Measurements from ENCODE around the gene RASSF3. TPM values are rescaled to one million over a fixed set of nuclear protein-coding genes. Genes with fewer than 3 reads are reported as not detected.
"Not testable (repeated sequence)": the region's sequence is repeated elsewhere in the genome, so short reads cannot be mapped to it uniquely, and the experiment has no call there.

RASSF3 gene
- total RNA-seq, 1 donor from 2014 or later: 43.5 TPM

DNA sequence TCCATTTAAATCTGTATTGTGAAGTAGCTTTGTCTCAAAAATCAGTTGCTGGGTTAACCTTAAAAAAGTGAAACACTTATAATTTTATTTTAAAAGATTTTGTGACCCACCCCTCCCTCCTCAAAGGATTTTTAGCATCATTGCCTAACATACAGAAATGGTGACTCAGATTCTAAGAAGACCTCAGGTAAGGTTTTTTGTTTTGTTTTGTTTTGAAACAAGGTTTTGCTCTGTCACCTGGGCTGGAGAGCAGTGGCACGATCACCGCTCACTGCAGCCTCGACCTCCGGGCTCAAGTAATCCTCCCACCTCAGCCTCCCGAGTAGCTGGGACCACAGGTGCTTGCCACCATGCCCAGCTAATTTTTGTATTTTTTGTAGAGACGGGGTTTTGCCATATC, 74.8 kb downstream of the RASSF3 start:
- no peaks in the 10 kb centered on the region for H3K9me3 Mint-ChIP-seq (ENCODE audit: unreplicated experiment)
- TF ChIP-seq, protein P1, sequence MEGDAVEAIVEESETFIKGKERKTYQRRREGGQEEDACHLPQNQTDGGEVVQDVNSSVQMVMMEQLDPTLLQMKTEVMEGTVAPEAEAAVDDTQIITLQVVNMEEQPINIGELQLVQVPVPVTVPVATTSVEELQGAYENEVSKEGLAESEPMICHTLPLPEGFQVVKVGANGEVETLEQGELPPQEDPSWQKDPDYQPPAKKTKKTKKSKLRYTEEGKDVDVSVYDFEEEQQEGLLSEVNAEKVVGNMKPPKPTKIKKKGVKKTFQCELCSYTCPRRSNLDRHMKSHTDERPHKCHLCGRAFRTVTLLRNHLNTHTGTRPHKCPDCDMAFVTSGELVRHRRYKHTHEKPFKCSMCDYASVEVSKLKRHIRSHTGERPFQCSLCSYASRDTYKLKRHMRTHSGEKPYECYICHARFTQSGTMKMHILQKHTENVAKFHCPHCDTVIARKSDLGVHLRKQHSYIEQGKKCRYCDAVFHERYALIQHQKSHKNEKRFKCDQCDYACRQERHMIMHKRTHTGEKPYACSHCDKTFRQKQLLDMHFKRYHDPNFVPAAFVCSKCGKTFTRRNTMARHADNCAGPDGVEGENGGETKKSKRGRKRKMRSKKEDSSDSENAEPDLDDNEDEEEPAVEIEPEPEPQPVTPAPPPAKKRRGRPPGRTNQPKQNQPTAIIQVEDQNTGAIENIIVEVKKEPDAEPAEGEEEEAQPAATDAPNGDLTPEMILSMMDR (IDR thresholded peaks at IDR 0.05; ENCODE audit: unreplicated experiment): no peak
- H3K27me3 Mint-ChIP-seq (ENCODE audit: unreplicated experiment): no peaks in the 10 kb centered on the region
- peaks cover 37% of the 10 kb centered on the region for H3K4me1 Mint-ChIP-seq (ENCODE audit: unreplicated experiment)
- no peak for DNase-seq (ENCODE audit: low spot score)
- no peak overlapping the region for H3K27ac Mint-ChIP-seq (ENCODE audit: unreplicated experiment)
- peaks cover 20% of the 10 kb centered on the region for H3K36me3 Mint-ChIP-seq (ENCODE audit: low read depth, unreplicated experiment)
- H3K4me3 Mint-ChIP-seq (ENCODE audit: unreplicated experiment): no peak overlapping the region

GRCh38 chr12:64685605-64686004, 75.3 kb downstream of the RASSF3 start:
- Mint-ChIP-seq H3K4me3 (ENCODE audit: unreplicated experiment) (no peak overlapping the region), H3K9me3 (ENCODE audit: unreplicated experiment) (no peaks in the 10 kb centered on the region), H3K27ac (ENCODE audit: unreplicated experiment) (no peak overlapping the region), H3K36me3 (ENCODE audit: low read depth, unreplicated experiment) (peaks cover 20% of the 10 kb centered on the region), H3K27me3 (ENCODE audit: unreplicated experiment) (no peaks in the 10 kb centered on the region), H3K4me1 (ENCODE audit: unreplicated experiment) (peaks cover 36% of the 10 kb centered on the region)
- TF ChIP-seq, protein P1 (IDR thresholded peaks at IDR 0.05; ENCODE audit: unreplicated experiment): no peak
- DNase-seq (ENCODE audit: low spot score): no peak

GRCh38 chr12:64687816-64688215, 77.5 kb downstream of the RASSF3 start:
- H3K9me3 Mint-ChIP-seq (ENCODE audit: unreplicated experiment): no peaks in the 10 kb centered on the region
- no peaks in the 10 kb centered on the region for H3K27me3 Mint-ChIP-seq (ENCODE audit: unreplicated experiment)
- H3K36me3 Mint-ChIP-seq (ENCODE audit: low read depth, unreplicated experiment): peaks cover 19% of the 10 kb centered on the region
- DNase-seq (ENCODE audit: low spot score): no peak
- TF ChIP-seq, protein P1 (IDR thresholded peaks at IDR 0.05; ENCODE audit: unreplicated experiment): no peak
- peak overlapping the region; percentile 2 for H3K27ac Mint-ChIP-seq (ENCODE audit: unreplicated experiment)
- H3K4me1 Mint-ChIP-seq (ENCODE audit: unreplicated experiment): peaks cover 33% of the 10 kb centered on the region
- no peak overlapping the region for H3K4me3 Mint-ChIP-seq (ENCODE audit: unreplicated experiment)

- Mint-ChIP-seq H3K27ac (ENCODE audit: unreplicated experiment) (peak overlapping the region; percentile 2), H3K4me1 (ENCODE audit: unreplicated experiment) (peaks cover 29% of the 10 kb centered on the region), H3K4me3 (ENCODE audit: unreplicated experiment) (no peak overlapping the region), H3K36me3 (ENCODE audit: low read depth, unreplicated experiment) (peaks cover 19% of the 10 kb centered on the region), H3K9me3 (ENCODE audit: unreplicated experiment) (no peaks in the 10 kb centered on the region), H3K27me3 (ENCODE audit: unreplicated experiment) (no peaks in the 10 kb centered on the region)
- DNase-seq (ENCODE audit: low spot score): no peak
- TF ChIP-seq, protein P1 (IDR thresholded peaks at IDR 0.05; ENCODE audit: unreplicated experiment): no peak
Observed at GRCh38 chr12:64688219-64688618, 77.9 kb downstream of the RASSF3 start.

- Mint-ChIP-seq H3K36me3 (ENCODE audit: low read depth, unreplicated experiment) (peaks cover 17% of the 10 kb centered on the region), H3K27ac (ENCODE audit: unreplicated experiment) (no peak overlapping the region), H3K4me1 (ENCODE audit: unreplicated experiment) (peaks cover 26% of the 10 kb centered on the region), H3K9me3 (ENCODE audit: unreplicated experiment) (no peaks in the 10 kb centered on the region), H3K27me3 (ENCODE audit: unreplicated experiment) (no peaks in the 10 kb centered on the region), H3K4me3 (ENCODE audit: unreplicated experiment) (no peak overlapping the region)
- TF ChIP-seq, protein P1 (IDR thresholded peaks at IDR 0.05; ENCODE audit: unreplicated experiment): no peak
- DNase-seq (ENCODE audit: low spot score): no peak
Observed at GRCh38 chr12:64688715-64689114, 78.4 kb downstream of the RASSF3 start.

- H3K4me3 Mint-ChIP-seq (ENCODE audit: unreplicated experiment); DNase-seq (ENCODE audit: low spot score); H3K9me3 Mint-ChIP-seq (ENCODE audit: unreplicated experiment); H3K27ac Mint-ChIP-seq (ENCODE audit: unreplicated experiment); H3K27me3 Mint-ChIP-seq (ENCODE audit: unreplicated experiment): not testable (repeated sequence)
- peaks cover 24% of the 10 kb centered on the region for H3K36me3 Mint-ChIP-seq (ENCODE audit: low read depth, unreplicated experiment)
- H3K4me1 Mint-ChIP-seq (ENCODE audit: unreplicated experiment): peaks cover 33% of the 10 kb centered on the region
Observed at GRCh38 chr12:64690236-64690635, 79.9 kb downstream of the RASSF3 start.
